Activated CD4-positive, alpha-beta T cell treated with anti-CD3 and anti-CD28 coated beads, Interleukin-10, Interleukin-2, amounts not matched to agents 100 ng/mL and 50 ng/mL, durations not matched to agents 16 hours and 8 hours (primary cell): Measurements from ENCODE around the gene SLC34A3.

Experiments
- DNase-seq: peaks from one replicate; pipeline ENCODE4 v3.0.0-alpha.2; 2020

Gene SLC34A3

GRCh38 chr9:137263506-137263905 lies 32.8 kb downstream of the SLC34A3 start:
- DNase-seq = no peak

- no peak for DNase-seq
Measured at GRCh38 chr9:137264067-137264466, 33.4 kb downstream of the SLC34A3 start.

- no peak for DNase-seq
Measured at GRCh38 chr9:137265496-137266161, 34.9 kb downstream of the SLC34A3 start.

GRCh38 chr9:137266162-137266527 lies 35.4 kb downstream of the SLC34A3 start:
- DNase-seq = no peak

- DNase-seq = no peak
Measured at GRCh38 chr9:137266585-137267453, 36.1 kb downstream of the SLC34A3 start.

GRCh38 chr9:137267933-137268355 lies 37.2 kb downstream of the SLC34A3 start:
- DNase-seq = no peak

- no peak for DNase-seq
Measured at GRCh38 chr9:137268538-137269201, 38.0 kb downstream of the SLC34A3 start.

- no peak for DNase-seq
Measured at GRCh38 chr9:137269231-137269772, 38.6 kb downstream of the SLC34A3 start.

- peak; percentile 32 for DNase-seq
Measured at GRCh38 chr9:137270929-137271695, 40.4 kb downstream of the SLC34A3 start.

- no peak for DNase-seq
Measured at GRCh38 chr9:137271696-137272076, 41.0 kb downstream of the SLC34A3 start.

- no peak for DNase-seq
Measured at GRCh38 chr9:137272241-137273094, 41.8 kb downstream of the SLC34A3 start.

- DNase-seq = no peak
Measured at GRCh38 chr9:137273095-137273490, 42.4 kb downstream of the SLC34A3 start.

- no peak for DNase-seq
Measured at GRCh38 chr9:137273611-137274320, 43.1 kb downstream of the SLC34A3 start.

GRCh38 chr9:137275203-137275587 lies 44.5 kb downstream of the SLC34A3 start:
- no peak for DNase-seq

GRCh38 chr9:137275588-137276472 lies 45.1 kb downstream of the SLC34A3 start:
- DNase-seq = no peak

GRCh38 chr9:137276473-137277328 lies 46.0 kb downstream of the SLC34A3 start:
- DNase-seq = no peak

GRCh38 chr9:137277329-137278041 lies 46.8 kb downstream of the SLC34A3 start, which contains the start of gene TOR4A:
TOR4A (plus strand) TSS chr9:137277726; CDS start chr9:137278690, 964 bp downstream.
- DNase-seq = peak; percentile 69

GRCh38 chr9:137278061-137278701 lies 47.5 kb downstream of the SLC34A3 start:
- DNase-seq = no peak
